GM12878 (cell line): Measurements from ENCODE around the gene CD38. TPM values are rescaled to one million over a fixed set of nuclear protein-coding genes. Genes with fewer than 3 reads are reported as not detected.

ENCODE experiments used
- ATAC-seq: fragments of 200-7000 bp; cut with Tn5 transposase; 3 replicates; pipeline ENCODE4 v1.9.1; 2020; ENCODE audit warnings: mild to moderate bottlenecking, moderate library complexity
- BruUV-seq: library from RNA; stranded (reverse); fragments of 400-500 nt; replicated peaks from 2 replicates; lab custom pipeline; 2021; lab: Mats Ljungman, UMichigan
- CTCF ChIA-PET: fragments of 300-600 bp; sonication (Branson Sonifier 250); formaldehyde crosslinking; extraction: SDS; loops from one replicate; lab custom pipeline; 2021; ENCODE audit warnings: inconsistent platforms; lab: Yijun Ruan, JAX
- POLR2A ChIA-PET: fragments of 350-600 bp; formaldehyde crosslinking; extraction: SDS; loops from one replicate; lab custom pipeline; 2021; ENCODE audit warnings: inconsistent platforms; lab: Charles Lee
- RAD21 ChIA-PET: fragments of 300-600 bp; sonication (Branson Sonifier 250); formaldehyde crosslinking; loops from one replicate; lab custom pipeline; 2023; ENCODE audit warnings: antibody characterized with exemption; ENCODE audit not compliant: unreplicated experiment; lab: Charles Lee
- SMC1A ChIA-PET: fragments of 300-600 bp; sonication (Branson Sonifier 250); formaldehyde crosslinking; loops from one replicate; lab custom pipeline; 2023; ENCODE audit not compliant: unreplicated experiment, uncharacterized antibody; lab: Charles Lee
- DNase-seq: peaks from one replicate; pipeline ENCODE4 v3.0.0-alpha.2; 2011; ENCODE audit warnings: low read depth, low spot score
- FAIRE-seq: peaks from 3 replicates; lab custom pipeline; 2011; peaks lifted over from hg19 to GRCh38; lab: Jason Lieb, UNC
- H2AFZ ChIP-seq: 2 replicates; pipeline ENCODE4 v1.6.0; 2011; ENCODE audit warnings: low read depth, low read length, control low read depth; ENCODE audit not compliant: control insufficient read depth
- H3K27ac ChIP-seq: 2 replicates; pipeline ENCODE4 v1.5.1; 2011; ENCODE audit warnings: control low read depth; ENCODE audit not compliant: control insufficient read depth, insufficient read depth
- H3K27me3 ChIP-seq, 2 experiments: replicated peaks in 1 of 2; 2 replicates each; pipeline versions ENCODE4 v1.6.0 to v1.6.1; 2011; ENCODE audit warnings: low read length in 1 of 2; ENCODE audit not compliant: control insufficient read depth in 2 of 2, insufficient read depth in 2 of 2
- H3K36me3 ChIP-seq, 2 experiments: 2 replicates each; pipeline ENCODE4 v1.5.1; 2011; ENCODE audit warnings: low read length in 1 of 2; ENCODE audit not compliant: control insufficient read depth in 2 of 2, insufficient read depth in 2 of 2
- H3K4me1 ChIP-seq: 2 replicates; pipeline ENCODE4 v1.6.1; 2011; ENCODE audit warnings: mild to moderate bottlenecking, low read length, moderate library complexity, mixed read lengths; ENCODE audit not compliant: control insufficient read depth, insufficient read depth
- H3K4me2 ChIP-seq: 2 replicates; pipeline ENCODE4 v1.6.0; 2011; ENCODE audit warnings: control low read depth; ENCODE audit not compliant: control insufficient read depth, insufficient read depth
- H3K4me3 ChIP-seq: fragments of 200-600 bp; sonication (generic); 2 replicates; pipeline ENCODE4 v1.5.1; 2016
- H3K79me2 ChIP-seq: 2 replicates; pipeline ENCODE4 v1.6.0; 2011; ENCODE audit warnings: low read length; ENCODE audit not compliant: control insufficient read depth, insufficient read depth
- H3K9ac ChIP-seq: 2 replicates; pipeline ENCODE4 v1.8.0; 2011; ENCODE audit warnings: low read length, control low read depth, mixed read lengths; ENCODE audit not compliant: control insufficient read depth, insufficient read depth
- H3K9me3 ChIP-seq: replicated peaks from 3 replicates; pipeline ENCODE4 v1.5.1; 2011; ENCODE audit warnings: mild to moderate bottlenecking, low read length; ENCODE audit not compliant: control insufficient read depth, insufficient read depth
- H4K20me1 ChIP-seq: 2 replicates; pipeline ENCODE4 v1.6.0; 2011; ENCODE audit not compliant: control insufficient read depth, insufficient read depth
- CBX5 ChIP-seq: sonication (generic); IDR thresholded peaks from 2 replicates; pipeline ENCODE4 v1.6.1; 2016; ENCODE audit warnings: low read depth, moderate library complexity, mild to moderate bottlenecking, inconsistent platforms
- CREB1 ChIP-seq: IDR thresholded peaks from 2 replicates; pipeline ENCODE4 v1.6.1; 2012; ENCODE audit warnings: low read depth, mild to moderate bottlenecking, inconsistent platforms
- RB1 ChIP-seq: fragments of 450-650 bp; formaldehyde crosslinking; IDR thresholded peaks from 2 replicates; pipeline ENCODE4 v1.6.1; 2017; ENCODE audit warnings: mild to moderate bottlenecking, borderline replicate concordance
- SUPT20H ChIP-seq: IDR thresholded peaks from 2 replicates; pipeline ENCODE4 v1.6.1; 2011; ENCODE audit warnings: low read depth, mild to moderate bottlenecking, low read length, moderate library complexity, borderline replicate concordance; ENCODE audit not compliant: control insufficient read depth
- WGBS: methylation state at CpG from one replicate; pipeline ENCODE4 v1.1.6; 2016; ENCODE audit warnings: low lambda C conversion rate; ENCODE audit not compliant: insufficient replicate concordance, insufficient coverage; ENCODE audit errors: missing lambda C conversion rate; 5-methylcytosine and 5-hydroxymethylcytosine counted together
- in situ Hi-C: fragments of 300-500 bp; cut with MboI; formaldehyde crosslinking; loops from 9 replicates; pipeline ENCODE4 v1.14.3; 2018; ENCODE audit warnings: mixed read lengths
- intact Hi-C: fragments of 100-400 bp; cut with micrococcal nuclease; formaldehyde crosslinking; loops from one replicate; pipeline ENCODE4 v1.14.2; 2022; ENCODE audit not compliant: unreplicated experiment
- polyA plus RNA-seq, 11 experiments: library from polyadenylated mRNA; depleted of rRNA in 4 of 11; unstranded in 6 of 11; stranded (reverse) in 5 of 11; fragments of >200 nt; fragmentation: Nextera tagmentation in 4 of 11; fragmentation: Illumina TruSeq in 1 of 11; extraction: Ambion mirVana in 4 of 11; extraction: Trizol in 1 of 11; gene quantifications; 1 replicate in 1 of 11; 2 replicates in 10 of 11; pipeline versions ENCODE4 v1.2.1 to v1.2.3, GENCODE V29; 2011 to 2016; ENCODE audit warnings: inconsistent platforms in 2 of 11, missing spikeins in 2 of 11, low read depth in 1 of 11
- total RNA-seq, 4 experiments: library from RNA; depleted of rRNA in 3 of 4; stranded (reverse); fragments of >200 nt in 3 of 4; fragmentation: Illumina TruSeq in 1 of 4; extraction: Trizol in 1 of 4; gene quantifications; 2 replicates each; pipeline versions ENCODE4 v1.2.1 to v1.2.3, GENCODE V29; 2013 to 2021
- TF ChIP-seq, protein P1 (sequence below): IDR thresholded peaks from 2 replicates; pipeline ENCODE4 v1.6.1; 2012; ENCODE audit warnings: low read depth, low read length, improper control_type of control experiment

Gene CD38
- total and polyA plus RNA-seq, 10 of the 15 experiments (the other 5 are each of a cell fraction or from before 2014, with no cell fraction given): 3.5 to 39.8 (median 12.7) TPM

DNA sequence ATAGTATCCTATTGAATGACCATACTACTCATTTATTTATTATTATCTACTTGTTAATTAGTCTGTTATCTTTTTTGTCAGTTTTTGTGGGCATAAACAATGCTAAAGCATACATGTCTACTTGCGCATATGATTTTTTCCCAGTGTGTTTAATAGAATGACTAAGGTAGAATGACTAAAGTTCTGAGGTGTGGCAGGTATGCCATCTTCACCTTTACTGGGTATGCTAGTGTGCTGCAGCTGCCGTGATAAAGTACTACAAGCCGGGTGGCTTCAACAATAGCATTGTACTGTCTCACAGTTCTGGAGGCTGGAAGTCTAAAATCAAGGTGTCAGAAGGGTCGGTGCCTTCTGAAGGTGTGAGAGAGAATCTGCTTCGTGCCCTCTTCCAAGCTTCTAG is 19.2 kb downstream of the CD38 start:
- Histone ChIP-seq H3K27ac (no peak overlapping the region), H3K4me1 (peaks cover 7% of the 10 kb centered on the region; the same call in 1 of the 2 replicates), H3K4me2 (no peak overlapping the region), H4K20me1 (no peaks in the 10 kb centered on the region), H3K36me3 (no peaks in the 10 kb centered on the region; a peak in 1 of 4 replicates), H3K27me3 (no peaks in the 10 kb centered on the region), H3K9ac (no peak overlapping the region), H3K4me3 (no peak overlapping the region), H2AFZ (no peak overlapping the region), H3K9me3 (no peaks in the 10 kb centered on the region), H3K79me2 (no peaks in the 10 kb centered on the region)
- 17% methylated on average over 5 of the region's 5 CpGs for WGBS
- TF ChIP-seq, protein P1, sequence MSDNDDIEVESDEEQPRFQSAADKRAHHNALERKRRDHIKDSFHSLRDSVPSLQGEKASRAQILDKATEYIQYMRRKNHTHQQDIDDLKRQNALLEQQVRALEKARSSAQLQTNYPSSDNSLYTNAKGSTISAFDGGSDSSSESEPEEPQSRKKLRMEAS: no peak
- TF ChIP-seq CREB1: no peak
- TF ChIP-seq CBX5: no peak
- no peak for TF ChIP-seq RB1
- in situ Hi-C loops (no loop called here), intact Hi-C loops (no loop called here)
- ChIA-PET SMC1A (interaction anchor here (1.4 kb wide), 1 partner anchor 8 kb away, joined by 4 read pairs; no protein-coding TSS in a partner anchor), CTCF (interaction anchor here (1.1 kb wide), 1 partner anchor 69 kb away, joined by 4 read pairs; no protein-coding TSS in a partner anchor), POLR2A (no interaction called here), RAD21 (no interaction called here)
- DNase-seq (no peak), FAIRE-seq (no peak), ATAC-seq (no peak)
- BruUV-seq: no TSS peak

DNA sequence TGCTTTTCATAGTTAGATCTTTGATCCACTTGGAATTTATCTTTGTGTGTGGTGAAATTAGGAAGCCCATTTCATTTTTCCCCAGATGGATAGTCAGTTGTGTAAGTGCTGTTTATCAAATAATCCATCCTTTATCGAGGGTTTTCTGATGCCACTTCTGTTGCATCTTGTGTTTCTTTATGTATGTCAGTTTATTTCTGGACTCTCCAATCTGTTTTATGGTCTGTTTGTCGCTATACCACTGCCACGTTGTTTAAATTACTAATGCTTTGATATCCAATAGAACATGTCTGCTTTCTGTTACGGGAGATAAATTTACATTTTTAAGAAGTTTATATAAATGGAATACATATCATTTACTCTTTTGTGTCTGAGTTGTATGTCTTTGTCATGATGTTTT is 21.0 kb downstream of the CD38 start:
- ChIA-PET POLR2A (interaction anchor here (0.5 to 1.3 kb wide), 2 partner anchors 17 to 37 kb away, joined by 3 to 6 read pairs; no protein-coding TSS in a partner anchor), CTCF (interaction anchor here (1.3 to 1.6 kb wide), 5 partner anchors 11 to 203 kb away, joined by 3 to 7 read pairs (median 3); no protein-coding TSS in a partner anchor), RAD21 (interaction anchor here (1.0 to 1.3 kb wide), 5 partner anchors 17 to 91 kb away, joined by 3 to 7 read pairs (median 4); no protein-coding TSS in a partner anchor), SMC1A (interaction anchor here (0.7 to 1.7 kb wide), 15 partner anchors 10 to 197 kb away, joined by 3 to 8 read pairs (median 3); no protein-coding TSS in a partner anchor)
- TF ChIP-seq SUPT20H: no peak
- Histone ChIP-seq H3K79me2 (no peaks in the 10 kb centered on the region), H2AFZ (no peak overlapping the region), H3K27ac (no peak overlapping the region), H3K9ac (no peak overlapping the region), H3K4me2 (no peak overlapping the region), H3K27me3 (no peaks in the 10 kb centered on the region), H3K4me1 (peaks cover 7% of the 10 kb centered on the region; the same call in 1 of the 2 replicates), H3K9me3 (no peaks in the 10 kb centered on the region), H3K36me3 (no peaks in the 10 kb centered on the region; a peak in 1 of 4 replicates), H3K4me3 (no peak overlapping the region), H4K20me1 (no peaks in the 10 kb centered on the region)
- WGBS: 9% methylated on average over 4 of the region's 4 CpGs
- FAIRE-seq: no peak
- DNase-seq: no peak
- no peak for ATAC-seq
- BruUV-seq: no TSS peak
- intact Hi-C loops (no loop called here), in situ Hi-C loops (no loop called here)
